CD14-positive monocyte (primary cell): ENCODE data around the gene DNAH2. TPM values are rescaled to one million over a fixed set of nuclear protein-coding genes. Genes with fewer than 3 reads are reported as not detected.

Experiments used
- DNase-seq, 3 donors: peaks; one replicate each; pipeline ENCODE4 v3.0.0-alpha.2; 2011 to 2022
- H2AFZ ChIP-seq: 2 replicates; pipeline ENCODE4 v1.6.0; 2012; ENCODE audit warnings: mild to moderate bottlenecking, low read depth, low read length, inconsistent platforms; ENCODE audit not compliant: insufficient read depth, poor library complexity, severe bottlenecking
- H3K27ac ChIP-seq, 2 donors: 1 replicate in 1 of 2; 2 replicates in 1 of 2; pipeline ENCODE4 v1.5.1; 2012 to 2013; ENCODE audit warnings: low read length in 2 of 2, control low read depth in 1 of 2, inconsistent platforms in 1 of 2, low read depth in 1 of 2, mild to moderate bottlenecking in 1 of 2
- H3K27me3 ChIP-seq, 2 donors: one replicate each; pipeline versions ENCODE4 v1.6.0 to v1.6.1; 2011 to 2013; ENCODE audit warnings: low read length in 2 of 2; ENCODE audit not compliant: control insufficient read depth in 2 of 2, insufficient read depth in 2 of 2
- H3K36me3 ChIP-seq, 2 donors: replicated peaks in 1 of 2; 1 replicate in 1 of 2; 2 replicates in 1 of 2; pipeline versions ENCODE4 v1.5.1 to v1.6.1; 2012 to 2013; ENCODE audit warnings: low read length in 2 of 2, control low read depth in 1 of 2, inconsistent platforms in 1 of 2, mild to moderate bottlenecking in 1 of 2; ENCODE audit not compliant: insufficient read depth in 2 of 2, control insufficient read depth in 1 of 2
- H3K4me1 ChIP-seq, 2 donors: 1 replicate in 1 of 2; 2 replicates in 1 of 2; pipeline versions ENCODE4 v1.5.1 to v1.6.1; 2012 to 2013; ENCODE audit warnings: low read length in 2 of 2, control low read depth in 1 of 2, inconsistent platforms in 1 of 2, mild to moderate bottlenecking in 1 of 2, moderate library complexity in 1 of 2; ENCODE audit not compliant: insufficient read depth in 2 of 2, control insufficient read depth in 1 of 2
- H3K4me2 ChIP-seq: replicated peaks from 2 replicates; pipeline ENCODE3; 2012; ENCODE audit warnings: low read length, moderate library complexity, mild to moderate bottlenecking; ENCODE audit not compliant: poor library complexity, severe bottlenecking; ENCODE audit errors: extremely low read depth
- H3K4me3 ChIP-seq, 3 experiments: fragments of 200-600 bp in 1 of 3; sonication (generic) in 1 of 3; replicated peaks in 1 of 3; 1 replicate in 2 of 3; 2 replicates in 1 of 3; pipeline ENCODE4 v1.5.1; 2011 to 2013; ENCODE audit warnings: low read length in 3 of 3, mild to moderate bottlenecking in 3 of 3, control low read depth in 2 of 3, low read depth in 2 of 3, inconsistent platforms in 1 of 3, moderate library complexity in 1 of 3
- H3K79me2 ChIP-seq: 2 replicates; pipeline ENCODE4 v1.6.0; 2012; ENCODE audit warnings: mild to moderate bottlenecking, control low read depth, inconsistent platforms, low read length, moderate library complexity; ENCODE audit not compliant: insufficient read depth
- H3K9ac ChIP-seq: 2 replicates; pipeline ENCODE4 v1.6.0; 2017; ENCODE audit warnings: low read length, mild to moderate bottlenecking; ENCODE audit not compliant: insufficient read depth, poor library complexity, severe bottlenecking
- H3K9me3 ChIP-seq, 2 donors: replicated peaks in 1 of 2; 1 replicate in 1 of 2; 2 replicates in 1 of 2; pipeline versions ENCODE4 v1.5.1 to v1.6.1; 2012 to 2013; ENCODE audit warnings: low read length in 2 of 2, control low read depth in 1 of 2; ENCODE audit not compliant: control insufficient read depth in 1 of 2, insufficient read depth in 1 of 2
- H4K20me1 ChIP-seq: 2 replicates; pipeline ENCODE4 v1.6.0; 2012; ENCODE audit warnings: mild to moderate bottlenecking, low read length, control low read depth, moderate library complexity; ENCODE audit not compliant: insufficient read depth
- H3K27ac Mint-ChIP-seq, 7 donors: one replicate each; pipeline ENCODE4 v1.8.0; 2020; ENCODE audit warnings: mild to moderate bottlenecking in 7 of 7, mixed read lengths in 7 of 7, moderate library complexity in 6 of 7, inconsistent platforms in 2 of 7
- H3K27me3 Mint-ChIP-seq, 3 donors: one replicate each; pipeline ENCODE4 v1.8.0; 2021 to 2022; ENCODE audit warnings: low read depth in 3 of 3, mild to moderate bottlenecking in 3 of 3, mixed read lengths in 3 of 3, moderate library complexity in 3 of 3, inconsistent platforms in 1 of 3
- H3K36me3 Mint-ChIP-seq, 2 donors: one replicate each; pipeline ENCODE4 v1.8.0; 2020; ENCODE audit warnings: mixed read lengths in 2 of 2, inconsistent platforms in 1 of 2, mild to moderate bottlenecking in 1 of 2
- H3K4me1 Mint-ChIP-seq: one replicate; pipeline ENCODE4 v1.8.0; 2020; ENCODE audit warnings: mild to moderate bottlenecking, mixed read lengths
- H3K4me3 Mint-ChIP-seq, 2 donors: one replicate each; pipeline ENCODE4 v1.8.0; 2020; ENCODE audit warnings: mild to moderate bottlenecking in 2 of 2, mixed read lengths in 2 of 2, moderate library complexity in 1 of 2
- H3K9me3 Mint-ChIP-seq, 7 donors: one replicate each; pipeline ENCODE4 v1.8.0; 2020 to 2022; ENCODE audit warnings: mixed read lengths in 7 of 7, mild to moderate bottlenecking in 6 of 7, moderate library complexity in 6 of 7, inconsistent platforms in 2 of 7
- CTCF ChIP-seq: fragments of 200-600 bp; IDR thresholded peaks from one replicate; pipeline ENCODE4 v1.8.0; 2022; ENCODE audit warnings: antibody characterized with exemption, mild to moderate bottlenecking
- WGBS: methylation state at CpG from one replicate; pipeline ENCODE4 v1.1.5; 2013; ENCODE audit warnings: missing lambda C conversion rate; ENCODE audit not compliant: insufficient coverage; 5-methylcytosine and 5-hydroxymethylcytosine counted together
- intact Hi-C, 2 donors: fragments of 100-400 bp; cut with micrococcal nuclease; formaldehyde crosslinking; loops; one replicate each; pipeline versions ENCODE4 v1.15.0 to v1.15.1; 2023
- polyA plus RNA-seq, 3 donors: library from polyadenylated mRNA; depleted of rRNA in 1 of 3; unstranded in 2 of 3; stranded (reverse) in 1 of 3; fragments of 300-500 nt in 2 of 3; fragments of >200 nt in 1 of 3; fragmentation: Illumina TruSeq in 2 of 3; gene quantifications; 1 replicate in 2 of 3; 2 replicates in 1 of 3; pipeline ENCODE4 v1.2.3, GENCODE V29; 2012 to 2021

The DNAH2 gene
- polyA plus RNA-seq, 3 donors = 0.03 to 0.15 TPM; not detected in 1

GRCh38 chr17:7714721-7715594 is 2.6 kb upstream of the DNAH2 start:
- no peak for TF ChIP-seq CTCF
- intact Hi-C loops = no loop called here
- Histone ChIP-seq H3K36me3 (no peaks in the 10 kb centered on the region), H3K9me3 (peaks cover 0 to 6% of the 10 kb centered on the region in 2 donors), H3K9ac (no peak overlapping the region), H3K79me2 (no peaks in the 10 kb centered on the region), H2AFZ (no peak overlapping the region), H4K20me1 (no peaks in the 10 kb centered on the region), H3K4me1 (peaks cover 26 to 27% of the 10 kb centered on the region in 2 donors), H3K27ac (no peak overlapping the region), H3K4me3 (no peak overlapping the region), H3K4me2 (no peak overlapping the region), H3K27me3 (peaks cover 19 to 71% of the 10 kb centered on the region in 2 donors)
- Mint-ChIP-seq H3K27me3 (peaks cover 47 to 91% (median 60%) of the 10 kb centered on the region in 3 donors), H3K4me3 (no peak overlapping the region), H3K36me3 (peaks cover 0 to 5% of the 10 kb centered on the region in 2 donors), H3K9me3 (peaks cover 0 to 7% (median 2%) of the 10 kb centered on the region in 7 donors), H3K4me1 (peaks cover 35% of the 10 kb centered on the region), H3K27ac (no peak overlapping the region)
- WGBS = 88% methylated on average over 4 of the region's 10 CpGs
- DNase-seq = no peak

DNA sequence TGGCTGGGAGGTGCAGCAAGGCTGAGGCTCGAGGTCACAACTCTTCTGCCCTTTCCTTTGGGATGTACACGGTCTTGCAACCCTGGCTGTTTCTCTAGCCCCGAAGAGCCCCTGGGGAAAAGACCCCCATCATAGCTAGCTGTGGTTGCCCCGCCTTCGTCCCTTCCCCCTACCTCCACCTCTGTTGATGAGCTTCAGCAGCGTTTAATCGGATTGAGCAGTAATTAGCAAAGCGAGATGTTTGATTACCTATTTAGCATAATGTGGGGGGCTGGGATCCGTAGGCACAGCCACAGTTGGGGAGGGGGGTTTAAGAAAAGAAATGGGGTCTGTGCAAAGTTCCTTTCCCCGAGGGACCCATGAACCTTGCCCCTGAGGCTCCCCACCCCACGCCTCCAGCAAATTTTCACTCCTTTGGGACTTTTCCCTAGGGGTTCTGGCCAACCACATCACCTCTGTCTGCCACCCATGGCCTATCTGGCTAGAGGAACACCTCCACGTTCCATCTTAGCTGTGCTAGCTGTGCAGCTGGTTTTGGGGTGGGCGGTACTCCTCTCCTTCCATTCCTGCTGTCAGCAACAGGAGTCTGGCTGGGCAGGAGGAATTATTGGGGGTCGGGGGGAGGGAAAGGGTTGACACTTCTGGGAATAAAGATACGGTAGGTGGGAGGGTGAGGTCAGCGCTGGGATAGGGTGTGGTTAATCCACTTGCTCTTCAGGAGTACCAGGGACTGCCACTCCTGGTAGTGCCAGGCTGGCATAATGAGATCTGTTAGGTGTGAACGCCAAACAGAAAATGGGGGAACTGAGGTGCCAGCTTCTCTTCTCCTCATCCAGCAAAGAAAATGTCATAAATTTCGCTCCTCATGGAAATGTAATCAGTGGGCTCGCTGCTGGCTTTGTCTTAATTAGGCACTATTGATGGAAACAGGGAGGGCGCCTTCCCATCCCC is 1.3 kb upstream of the DNAH2 start:
- Histone ChIP-seq H3K36me3 (no peaks in the 10 kb centered on the region), H3K79me2 (no peaks in the 10 kb centered on the region), H4K20me1 (no peaks in the 10 kb centered on the region), H2AFZ (no peak overlapping the region), H3K9me3 (peaks cover 0 to 6% of the 10 kb centered on the region in 2 donors), H3K27ac (no peak overlapping the region), H3K4me3 (peak overlapping the region in 1 of 3 experiments; percentile 67), H3K9ac (no peak overlapping the region), H3K4me2 (peak overlapping the region; percentile 82), H3K4me1 (peaks cover 16% of the 10 kb centered on the region in 2 donors), H3K27me3 (peaks cover 19 to 82% of the 10 kb centered on the region in 2 donors)
- DNase-seq = no peak
- Mint-ChIP-seq H3K27me3 (peaks cover 53 to 94% (median 64%) of the 10 kb centered on the region in 3 donors), H3K4me1 (peaks cover 23% of the 10 kb centered on the region), H3K4me3 (peak overlapping the region in 1 of 2 donors; percentile 80), H3K36me3 (peaks cover 0 to 5% of the 10 kb centered on the region in 2 donors), H3K9me3 (peaks cover 0 to 2% (median 0%) of the 10 kb centered on the region in 7 donors), H3K27ac (no peak overlapping the region)
- no peak for TF ChIP-seq CTCF
- intact Hi-C loops = no loop called here
- WGBS = 38% methylated on average over 7 of the region's 20 CpGs
